PFSK-1 (cell line): ENCODE data around the gene AGPAT3.

ENCODE experiments used
- FOXP2 ChIP-seq: optimal IDR thresholded peaks from 2 replicates; pipeline ENCODE3; 2011; ENCODE audit warnings: borderline replicate concordance, control low read depth, inconsistent platforms; ENCODE audit not compliant: insufficient read depth; ENCODE audit errors: extremely low read length, extremely low read depth
- POLR2AphosphoS5 ChIP-seq: IDR thresholded peaks from 2 replicates; pipeline ENCODE4 v1.6.1; 2012; ENCODE audit warnings: low read depth, mild to moderate bottlenecking, control low read depth, low read length, moderate library complexity
- REST ChIP-seq, 2 experiments: IDR thresholded peaks; 2 replicates each; pipeline versions ENCODE4 v1.6.1 to v1.8.0; 2011 to 2012; ENCODE audit warnings: low read depth in 2 of 2, low read length in 2 of 2, control low read depth in 1 of 2, inconsistent platforms in 1 of 2, mild to moderate bottlenecking in 1 of 2, moderate library complexity in 1 of 2; ENCODE audit not compliant: insufficient read depth in 1 of 2
- SIN3A ChIP-seq: IDR thresholded peaks from 2 replicates; pipeline ENCODE4 v1.6.1; 2012; ENCODE audit warnings: mild to moderate bottlenecking, low read length, moderate library complexity, borderline replicate concordance; ENCODE audit not compliant: insufficient read depth
- TAF1 ChIP-seq: IDR thresholded peaks from 2 replicates; pipeline ENCODE4 v1.6.1; 2012; ENCODE audit warnings: low read length, control low read depth, borderline replicate concordance; ENCODE audit not compliant: insufficient read depth

AGPAT3 gene

DNA sequence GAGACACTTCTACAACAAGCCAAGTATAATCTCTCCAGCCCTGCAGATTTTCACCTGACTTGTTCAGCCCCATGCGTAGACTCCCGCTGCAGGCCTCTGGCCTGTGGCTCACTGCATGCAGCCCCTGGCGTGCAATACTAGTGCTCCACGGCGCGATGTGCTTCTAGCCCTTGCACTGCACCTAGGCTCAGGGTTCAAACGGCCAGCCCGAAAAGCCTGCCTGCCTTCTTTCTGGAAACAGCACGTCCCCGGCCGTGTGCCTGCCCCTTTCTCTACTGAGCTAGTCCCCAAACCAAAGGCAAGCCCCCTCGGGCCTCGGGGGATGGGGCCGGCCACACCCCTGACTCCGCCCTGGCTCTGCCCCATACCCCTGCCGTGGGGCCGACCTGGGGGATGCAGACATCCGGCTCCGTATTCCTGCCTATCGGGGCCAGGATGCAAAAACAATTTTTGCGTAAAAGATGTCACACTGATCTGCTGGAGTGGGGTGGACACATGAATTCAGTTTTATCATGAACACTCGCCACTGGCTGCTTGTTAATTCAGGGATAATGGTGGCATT lies 120.7 kb downstream of the AGPAT3 start:
- TF ChIP-seq TAF1 (no peak), REST (IDR thresholded peaks at IDR 0.05; ENCODE audit: insufficient read depth in 1 of 2, low read depth in 2 of 2, low read length in 2 of 2) (no peak), SIN3A (no peak)

- TF ChIP-seq SIN3A (no peak), TAF1 (no peak)
Measured at GRCh38 chr21:43986544-43987451, 121.8 kb downstream of the AGPAT3 start.

DNA sequence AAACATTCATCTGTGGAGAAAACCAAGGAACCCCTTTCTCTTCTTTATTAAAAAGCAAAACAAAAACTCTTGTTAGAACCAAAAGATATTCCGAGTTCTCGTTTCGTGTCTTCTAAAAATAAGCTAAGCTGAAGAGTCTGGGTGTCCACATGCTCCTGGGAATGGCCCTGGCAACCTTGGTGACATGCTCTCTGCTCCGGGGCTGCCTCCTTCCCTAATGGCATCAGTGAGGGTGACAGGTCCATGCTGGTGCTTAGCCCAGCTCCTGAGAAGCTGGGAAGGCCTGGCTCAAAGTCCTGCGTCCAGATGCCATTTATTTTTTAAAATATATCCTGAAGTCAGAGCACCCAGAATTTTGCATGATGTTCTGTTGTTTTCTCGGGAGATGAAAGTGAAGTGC lies 122.5 kb downstream of the AGPAT3 start:
- TF ChIP-seq REST (IDR thresholded peaks at IDR 0.05; ENCODE audit: insufficient read depth in 1 of 2, low read depth in 2 of 2, low read length in 2 of 2), result no peak
- no peak for TF ChIP-seq POLR2AphosphoS5
- no peak for TF ChIP-seq FOXP2
- no peak for TF ChIP-seq TAF1
- TF ChIP-seq SIN3A, result no peak

DNA sequence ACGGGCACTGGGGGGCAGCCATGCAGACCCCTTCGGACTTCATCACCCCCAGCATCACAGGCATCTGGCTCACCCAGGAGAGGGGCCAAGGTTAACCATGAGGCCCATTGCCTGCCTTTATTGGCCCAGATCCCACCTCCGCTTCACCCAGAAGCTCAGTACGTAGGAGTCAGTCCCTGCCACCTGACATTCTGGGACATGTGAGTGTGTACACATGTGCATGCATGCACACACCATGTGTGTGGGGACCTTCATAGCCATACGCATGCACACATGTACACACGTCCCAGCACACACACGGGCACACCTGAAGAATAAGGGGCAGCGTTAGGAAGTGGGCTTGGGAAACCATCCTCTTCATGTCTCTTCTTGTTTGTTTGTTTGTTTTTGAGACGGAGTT lies 123.0 kb downstream of the AGPAT3 start:
- no peak for TF ChIP-seq REST (IDR thresholded peaks at IDR 0.05; ENCODE audit: insufficient read depth in 1 of 2, low read depth in 2 of 2, low read length in 2 of 2)
- TF ChIP-seq SIN3A, result no peak
- no peak for TF ChIP-seq FOXP2
- no peak for TF ChIP-seq TAF1
- no peak for TF ChIP-seq POLR2AphosphoS5

DNA sequence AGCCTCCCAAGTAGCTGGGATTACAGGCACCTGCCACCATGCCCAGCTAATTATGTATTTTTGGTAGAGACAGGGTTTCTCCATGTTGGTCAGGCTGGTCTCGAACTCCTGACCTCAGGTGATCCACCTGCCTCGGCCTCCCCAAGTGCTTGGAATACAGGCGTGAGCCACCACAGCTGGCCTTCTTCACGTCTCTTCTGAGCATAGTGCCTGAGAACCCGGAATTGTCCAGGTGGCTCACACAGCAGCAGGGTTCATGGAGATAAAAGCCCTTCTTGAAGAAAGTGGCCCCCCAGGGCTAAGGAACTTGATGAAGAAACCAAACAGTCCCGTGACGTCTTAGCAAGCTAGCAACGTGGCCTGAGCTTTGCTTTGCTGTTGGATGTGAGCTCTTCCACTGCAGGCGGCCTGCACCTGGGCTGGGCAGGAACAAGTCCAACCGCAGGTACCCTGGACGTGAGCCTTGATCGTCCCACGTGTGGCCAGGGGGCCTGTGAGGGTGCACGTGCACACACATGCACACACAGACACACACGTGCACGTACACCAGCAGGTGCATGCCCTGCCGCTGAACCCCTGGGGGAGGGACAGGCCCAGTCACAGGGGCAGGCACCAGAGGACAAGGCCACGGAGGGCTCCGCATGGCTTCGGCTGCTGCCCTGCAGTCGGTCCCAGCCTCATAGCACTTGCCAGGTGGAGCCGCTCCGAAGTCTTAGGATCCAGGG lies 123.6 kb downstream of the AGPAT3 start:
- no peak for TF ChIP-seq SIN3A
- no peak for TF ChIP-seq POLR2AphosphoS5
- no peak for TF ChIP-seq TAF1
- TF ChIP-seq REST (IDR thresholded peaks at IDR 0.05; ENCODE audit: insufficient read depth in 1 of 2, low read depth in 2 of 2, low read length in 2 of 2), result no peak
- no peak for TF ChIP-seq FOXP2
